ENCODE data around the gene CTAG1B.
"Not testable (repeated sequence)": the region's sequence is repeated elsewhere in the genome, so short reads cannot be mapped to it uniquely, and the experiment has no call there.

Gene CTAG1B

GRCh38 chrX:154593201-154593600 is 25.9 kb downstream of the CTAG1B start:
- Histone ChIP-seq H2AFZ (ENCODE audit: low read depth, low read length) (no peak overlapping the region), H4K8ac (ENCODE audit: low read length) (no peak overlapping the region), H3K4ac (ENCODE audit: low read depth in 1 of 2, low read length in 2 of 2) (no peak overlapping the region), H3K18ac (ENCODE audit: low read depth in 1 of 2, low read length in 2 of 2) (no peak overlapping the region), H3K9ac (ENCODE audit: low read length) (no peak overlapping the region), H3K36me3 (ENCODE audit: control insufficient read depth in 1 of 2, insufficient read depth in 2 of 2, low read depth in 1 of 2, low read length in 2 of 2) (no peaks in the 10 kb centered on the region), H2BK5ac (ENCODE audit: low read depth, low read length, poor library complexity, severe bottlenecking) (no peak overlapping the region), H3K79me1 (replicated peaks; ENCODE audit: low read length, poor library complexity, severe bottlenecking) (no peaks in the 10 kb centered on the region), H3K4me2 (ENCODE audit: low read length, poor library complexity, severe bottlenecking) (no peak overlapping the region), H4K91ac (ENCODE audit: low read length) (no peak overlapping the region), H2BK15ac (ENCODE audit: low read depth, poor library complexity, severe bottlenecking) (no peak overlapping the region), H3K4me1 (ENCODE audit: control insufficient read depth, insufficient read depth, low read depth, low read length) (peaks cover 7% of the 10 kb centered on the region), H3K14ac (ENCODE audit: low read length in 2 of 2) (no peak overlapping the region), H2AK5ac (ENCODE audit: low read length, severe bottlenecking) (no peak overlapping the region), H3K23ac (ENCODE audit: low read length in 2 of 2) (no peak overlapping the region), H3K27ac (ENCODE audit: low read length, poor library complexity, severe bottlenecking) (no peak overlapping the region), H2BK120ac (ENCODE audit: low read depth, low read length) (no peak overlapping the region), H2BK12ac (ENCODE audit: low read length in 2 of 2) (no peak overlapping the region), H3K9me3 (ENCODE audit: control insufficient read depth, low read length) (peaks cover 2% of the 10 kb centered on the region), H3K4me3 (ENCODE audit: insufficient read depth in 1 of 2, low read depth in 1 of 2, low read length in 2 of 2) (no peak overlapping the region), H3K27me3 (ENCODE audit: control insufficient read depth in 1 of 2, insufficient read depth in 1 of 2, low read length in 2 of 2) (peaks cover 10 to 54% of the 10 kb centered on the region in 2 experiments)
- 100% methylated on average over 4 of the region's 5 CpGs for WGBS
- DNase-seq, result no peak

GRCh38 chrX:154592505-154592904 is 26.6 kb downstream of the CTAG1B start:
- no peak overlapping the region for H4K8ac ChIP-seq (ENCODE audit: low read length)
- no peak overlapping the region for H2BK5ac ChIP-seq (ENCODE audit: low read depth, low read length, poor library complexity, severe bottlenecking)
- no peak for DNase-seq
- no peak overlapping the region for H3K23ac ChIP-seq (ENCODE audit: low read length in 2 of 2)
- H3K27ac ChIP-seq (ENCODE audit: low read length, poor library complexity, severe bottlenecking), result no peak overlapping the region
- no peaks in the 10 kb centered on the region for H3K79me1 ChIP-seq (replicated peaks; ENCODE audit: low read length, poor library complexity, severe bottlenecking)
- H3K4me2 ChIP-seq (ENCODE audit: low read length, poor library complexity, severe bottlenecking), result no peak overlapping the region
- peaks cover 7% of the 10 kb centered on the region for H3K4me1 ChIP-seq (ENCODE audit: control insufficient read depth, insufficient read depth, low read depth, low read length)
- H2BK12ac ChIP-seq (ENCODE audit: low read length in 2 of 2), result no peak overlapping the region
- no peak overlapping the region for H2BK15ac ChIP-seq (ENCODE audit: low read depth, poor library complexity, severe bottlenecking)
- H3K18ac ChIP-seq (ENCODE audit: low read depth in 1 of 2, low read length in 2 of 2), result no peak overlapping the region
- no peak overlapping the region for H2BK120ac ChIP-seq (ENCODE audit: low read depth, low read length)
- H3K9ac ChIP-seq (ENCODE audit: low read length), result no peak overlapping the region
- no peak overlapping the region for H3K14ac ChIP-seq (ENCODE audit: low read length in 2 of 2)
- 88% methylated on average over 5 of the region's 5 CpGs for WGBS
- no peak overlapping the region for H2AK5ac ChIP-seq (ENCODE audit: low read length, severe bottlenecking)
- peaks cover 10 to 54% of the 10 kb centered on the region in 2 experiments for H3K27me3 ChIP-seq (ENCODE audit: control insufficient read depth in 1 of 2, insufficient read depth in 1 of 2, low read length in 2 of 2)
- no peaks in the 10 kb centered on the region for H3K36me3 ChIP-seq (ENCODE audit: control insufficient read depth in 1 of 2, insufficient read depth in 2 of 2, low read depth in 1 of 2, low read length in 2 of 2)
- H3K4ac ChIP-seq (ENCODE audit: low read depth in 1 of 2, low read length in 2 of 2), result no peak overlapping the region
- H3K4me3 ChIP-seq (ENCODE audit: insufficient read depth in 1 of 2, low read depth in 1 of 2, low read length in 2 of 2), result no peak overlapping the region
- peaks cover 2% of the 10 kb centered on the region for H3K9me3 ChIP-seq (ENCODE audit: control insufficient read depth, low read length)
- no peak overlapping the region for H4K91ac ChIP-seq (ENCODE audit: low read length)
- H2AFZ ChIP-seq (ENCODE audit: low read depth, low read length), result no peak overlapping the region

GRCh38 chrX:154590415-154590814 is 28.7 kb downstream of the CTAG1B start:
- not testable (repeated sequence) for H3K18ac ChIP-seq (ENCODE audit: low read depth in 1 of 2, low read length in 2 of 2); H3K9me3 ChIP-seq (ENCODE audit: control insufficient read depth, low read length); H4K91ac ChIP-seq (ENCODE audit: low read length); H3K36me3 ChIP-seq (ENCODE audit: control insufficient read depth in 1 of 2, insufficient read depth in 2 of 2, low read depth in 1 of 2, low read length in 2 of 2); H2AFZ ChIP-seq (ENCODE audit: low read depth, low read length); H2BK15ac ChIP-seq (ENCODE audit: low read depth, poor library complexity, severe bottlenecking); H4K8ac ChIP-seq (ENCODE audit: low read length); H3K23ac ChIP-seq (ENCODE audit: low read length in 2 of 2); H2BK12ac ChIP-seq (ENCODE audit: low read length in 2 of 2); H3K79me1 ChIP-seq (replicated peaks; ENCODE audit: low read length, poor library complexity, severe bottlenecking); H2AK5ac ChIP-seq (ENCODE audit: low read length, severe bottlenecking); H2BK120ac ChIP-seq (ENCODE audit: low read depth, low read length); H3K4me3 ChIP-seq (ENCODE audit: insufficient read depth in 1 of 2, low read depth in 1 of 2, low read length in 2 of 2); DNase-seq; H3K9ac ChIP-seq (ENCODE audit: low read length); H2BK5ac ChIP-seq (ENCODE audit: low read depth, low read length, poor library complexity, severe bottlenecking); H3K27ac ChIP-seq (ENCODE audit: low read length, poor library complexity, severe bottlenecking); H3K4ac ChIP-seq (ENCODE audit: low read depth in 1 of 2, low read length in 2 of 2); H3K4me1 ChIP-seq (ENCODE audit: control insufficient read depth, insufficient read depth, low read depth, low read length); H3K4me2 ChIP-seq (ENCODE audit: low read length, poor library complexity, severe bottlenecking); H3K14ac ChIP-seq (ENCODE audit: low read length in 2 of 2)
- peaks cover 10 to 36% of the 10 kb centered on the region in 2 experiments for H3K27me3 ChIP-seq (ENCODE audit: control insufficient read depth in 1 of 2, insufficient read depth in 1 of 2, low read length in 2 of 2)
- WGBS, result no CpG with 5 or more reads among the region's 13 CpGs

GRCh38 chrX:154584585-154585183 is 34.4 kb downstream of the CTAG1B start, which contains the start of gene CTAG1A:
Gene CTAG1A, plus strand, starts transcription at chrX:154585133. Its CDS starts 74 bp downstream, at chrX:154585207.
- H3K27ac ChIP-seq (ENCODE audit: low read length, poor library complexity, severe bottlenecking); H3K4me1 ChIP-seq (ENCODE audit: control insufficient read depth, insufficient read depth, low read depth, low read length): not testable (repeated sequence)
- WGBS, result no CpG with 5 or more reads among the region's 39 CpGs

More at GRCh38 chrX:154584585-154585183, 34.4 kb downstream of the CTAG1B start, which contains the start of gene CTAG1A:
- H3K9me3 ChIP-seq (ENCODE audit: control insufficient read depth, low read length); H3K23ac ChIP-seq (ENCODE audit: low read length in 2 of 2); H2BK5ac ChIP-seq (ENCODE audit: low read depth, low read length, poor library complexity, severe bottlenecking); DNase-seq; H3K27me3 ChIP-seq (ENCODE audit: control insufficient read depth in 1 of 2, insufficient read depth in 1 of 2, low read length in 2 of 2); H2BK120ac ChIP-seq (ENCODE audit: low read depth, low read length); H4K91ac ChIP-seq (ENCODE audit: low read length); H3K4ac ChIP-seq (ENCODE audit: low read depth in 1 of 2, low read length in 2 of 2); H2BK12ac ChIP-seq (ENCODE audit: low read length in 2 of 2); H3K14ac ChIP-seq (ENCODE audit: low read length in 2 of 2); H3K9ac ChIP-seq (ENCODE audit: low read length); H2BK15ac ChIP-seq (ENCODE audit: low read depth, poor library complexity, severe bottlenecking); H3K79me1 ChIP-seq (replicated peaks; ENCODE audit: low read length, poor library complexity, severe bottlenecking); H4K8ac ChIP-seq (ENCODE audit: low read length); H2AK5ac ChIP-seq (ENCODE audit: low read length, severe bottlenecking); H3K18ac ChIP-seq (ENCODE audit: low read depth in 1 of 2, low read length in 2 of 2); H3K36me3 ChIP-seq (ENCODE audit: control insufficient read depth in 1 of 2, insufficient read depth in 2 of 2, low read depth in 1 of 2, low read length in 2 of 2); H3K4me2 ChIP-seq (ENCODE audit: low read length, poor library complexity, severe bottlenecking); H2AFZ ChIP-seq (ENCODE audit: low read depth, low read length); H3K4me3 ChIP-seq (ENCODE audit: insufficient read depth in 1 of 2, low read depth in 1 of 2, low read length in 2 of 2): not testable (repeated sequence)

Measured in mesenchymal stem cell (in vitro differentiated cells and primary cell).